SK-N-SH treated with all-trans-retinoic acid at 6 μM for 48 hours (cell line): ENCODE measurements around the gene COMMD3.

Source experiments
- ATAC-seq: fragments of 200-7000 bp; cut with Tn5 transposase; 3 replicates; pipeline ENCODE4 v1.9.1; 2020; ENCODE audit warnings: mild to moderate bottlenecking, moderate library complexity
- ARNTL ChIP-seq: fragments of 450-650 bp; formaldehyde crosslinking; IDR thresholded peaks from 2 replicates; pipeline ENCODE4 v1.5.0; 2020; ENCODE audit warnings: low read depth, mild to moderate bottlenecking, moderate library complexity, borderline replicate concordance
- BACH2 ChIP-seq: fragments of 250-450 bp; sonication (Bioruptor Pico); IDR thresholded peaks from 2 replicates; pipeline ENCODE4 v1.9.0; 2021; ENCODE audit warnings: mild to moderate bottlenecking, borderline replicate concordance
- CREB5 ChIP-seq: fragments of 250-450 bp; sonication (Bioruptor Pico); IDR thresholded peaks from 2 replicates; pipeline ENCODE4 v1.5.1; 2020; ENCODE audit warnings: low read depth, mild to moderate bottlenecking, moderate library complexity
- CSDC2 ChIP-seq: fragments of 250-450 bp; sonication (Bioruptor Pico); IDR thresholded peaks from 2 replicates; pipeline ENCODE4 v1.5.0; 2020; ENCODE audit warnings: mild to moderate bottlenecking, moderate library complexity
- ESRRG ChIP-seq: fragments of 250-450 bp; sonication (Bioruptor Pico); IDR thresholded peaks from 2 replicates; pipeline ENCODE4 v1.6.1; 2021; ENCODE audit warnings: mild to moderate bottlenecking
- GLIS3 ChIP-seq: fragments of 250-450 bp; sonication (Bioruptor Pico); IDR thresholded peaks from 2 replicates; pipeline ENCODE4 v1.5.0; 2020; ENCODE audit warnings: mild to moderate bottlenecking, moderate library complexity
- ISL1 ChIP-seq: fragments of 250-450 bp; sonication (Bioruptor Pico); IDR thresholded peaks from 2 replicates; pipeline ENCODE4 v2.1.2; 2022; ENCODE audit warnings: mild to moderate bottlenecking, moderate library complexity
- OSR1 ChIP-seq: fragments of 250-450 bp; sonication (Bioruptor Pico); IDR thresholded peaks from 2 replicates; pipeline ENCODE4 v1.8.0; 2022; ENCODE audit warnings: moderate library complexity, mild to moderate bottlenecking, inconsistent platforms
- PPARA ChIP-seq: fragments of 250-450 bp; sonication (Bioruptor Pico); IDR thresholded peaks from 2 replicates; pipeline ENCODE4 v1.5.0; 2020; ENCODE audit warnings: mild to moderate bottlenecking, borderline replicate concordance
- SNAI2 ChIP-seq: fragments of 250-450 bp; sonication (Bioruptor Pico); IDR thresholded peaks from 2 replicates; pipeline ENCODE4 v1.5.0; 2020; ENCODE audit warnings: mild to moderate bottlenecking, moderate library complexity
- TCF4 ChIP-seq: fragments of 250-450 bp; sonication (Bioruptor Pico); IDR thresholded peaks from 2 replicates; pipeline ENCODE4 v1.8.0; 2021; ENCODE audit warnings: mild to moderate bottlenecking, moderate library complexity, borderline replicate concordance
- TOX ChIP-seq: fragments of 250-450 bp; sonication (Bioruptor Pico); IDR thresholded peaks from 2 replicates; pipeline ENCODE4 v1.8.0; 2021; ENCODE audit warnings: mild to moderate bottlenecking, moderate library complexity, borderline replicate concordance
- TSHZ2 ChIP-seq: fragments of 250-450 bp; sonication (Bioruptor Pico); IDR thresholded peaks from 2 replicates; pipeline ENCODE4 v1.5.0; 2020; ENCODE audit warnings: mild to moderate bottlenecking, moderate library complexity
- ZFP3 ChIP-seq: fragments of 250-450 bp; sonication (Bioruptor Pico); IDR thresholded peaks from 2 replicates; pipeline ENCODE4 v1.5.0; 2020; ENCODE audit warnings: mild to moderate bottlenecking, moderate library complexity
- ZFP30 ChIP-seq: fragments of 450-650 bp; formaldehyde crosslinking; IDR thresholded peaks from 2 replicates; pipeline ENCODE4 v1.5.0; 2022; ENCODE audit warnings: mild to moderate bottlenecking, moderate library complexity
- ZNF565 ChIP-seq: fragments of 450-650 bp; formaldehyde crosslinking; conservative IDR thresholded peaks from 2 replicates; pipeline ENCODE4 v1.5.0; 2020; ENCODE audit warnings: low read depth, mild to moderate bottlenecking, moderate library complexity
- ZNF70 ChIP-seq: fragments of 450-650 bp; formaldehyde crosslinking; IDR thresholded peaks from 2 replicates; pipeline ENCODE4 v1.5.0; 2020; ENCODE audit warnings: mild to moderate bottlenecking, moderate library complexity
- ZNF8 ChIP-seq: fragments of 450-650 bp; formaldehyde crosslinking; IDR thresholded peaks from 2 replicates; pipeline ENCODE4 v1.5.0; 2020; ENCODE audit warnings: mild to moderate bottlenecking, moderate library complexity
- TF ChIP-seq, protein P1 (sequence below): fragments of 250-450 bp; sonication (Bioruptor Pico); IDR thresholded peaks from 2 replicates; pipeline ENCODE4 v1.5.1; 2021; ENCODE audit warnings: mild to moderate bottlenecking, moderate library complexity
- TF ChIP-seq, protein P2 (sequence below): fragments of 250-450 bp; sonication (Bioruptor Pico); IDR thresholded peaks from 2 replicates; pipeline ENCODE4 v1.8.0; 2020; ENCODE audit warnings: mild to moderate bottlenecking, moderate library complexity, borderline replicate concordance
- TF ChIP-seq, protein P3 (sequence below): fragments of 250-450 bp; sonication (Bioruptor Pico); IDR thresholded peaks from 2 replicates; pipeline ENCODE4 v1.8.0; 2021; ENCODE audit warnings: low read depth, mild to moderate bottlenecking, moderate library complexity, borderline replicate concordance

The COMMD3 gene

DNA sequence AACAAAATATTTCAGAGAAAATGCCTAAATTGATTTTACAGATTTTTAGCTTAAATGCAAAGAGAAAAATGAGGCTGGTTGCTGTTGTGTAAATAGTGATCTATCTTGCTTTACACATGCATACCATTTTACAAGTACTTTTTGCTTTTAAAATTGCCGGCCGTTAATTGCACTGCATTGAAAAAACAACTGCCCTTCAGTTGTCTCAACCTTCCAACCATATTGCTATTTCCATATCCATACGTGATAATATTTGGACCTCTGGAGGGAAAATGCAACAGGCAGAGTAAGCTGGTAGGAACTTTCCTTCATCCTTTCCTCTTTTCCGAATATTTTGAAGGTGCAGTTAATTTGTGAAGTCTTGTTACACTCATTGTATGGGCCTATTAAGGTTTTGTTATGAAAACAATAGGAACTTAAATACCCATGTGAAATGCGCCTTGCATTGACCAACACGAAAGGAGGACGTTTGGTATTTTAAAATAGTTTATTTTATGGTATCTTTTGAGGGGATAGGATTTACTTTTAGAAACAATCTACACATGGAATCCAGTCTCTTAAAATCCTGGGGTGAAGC lies 16.0 kb downstream of the COMMD3 start (continued):
- TF ChIP-seq, protein P1, sequence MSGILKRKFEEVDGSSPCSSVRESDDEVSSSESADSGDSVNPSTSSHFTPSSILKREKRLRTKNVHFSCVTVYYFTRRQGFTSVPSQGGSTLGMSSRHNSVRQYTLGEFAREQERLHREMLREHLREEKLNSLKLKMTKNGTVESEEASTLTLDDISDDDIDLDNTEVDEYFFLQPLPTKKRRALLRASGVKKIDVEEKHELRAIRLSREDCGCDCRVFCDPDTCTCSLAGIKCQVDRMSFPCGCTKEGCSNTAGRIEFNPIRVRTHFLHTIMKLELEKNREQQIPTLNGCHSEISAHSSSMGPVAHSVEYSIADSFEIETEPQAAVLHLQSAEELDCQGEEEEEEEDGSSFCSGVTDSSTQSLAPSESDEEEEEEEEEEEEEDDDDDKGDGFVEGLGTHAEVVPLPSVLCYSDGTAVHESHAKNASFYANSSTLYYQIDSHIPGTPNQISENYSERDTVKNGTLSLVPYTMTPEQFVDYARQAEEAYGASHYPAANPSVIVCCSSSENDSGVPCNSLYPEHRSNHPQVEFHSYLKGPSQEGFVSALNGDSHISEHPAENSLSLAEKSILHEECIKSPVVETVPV (CRISPR knock-in tag) = no peak

DNA sequence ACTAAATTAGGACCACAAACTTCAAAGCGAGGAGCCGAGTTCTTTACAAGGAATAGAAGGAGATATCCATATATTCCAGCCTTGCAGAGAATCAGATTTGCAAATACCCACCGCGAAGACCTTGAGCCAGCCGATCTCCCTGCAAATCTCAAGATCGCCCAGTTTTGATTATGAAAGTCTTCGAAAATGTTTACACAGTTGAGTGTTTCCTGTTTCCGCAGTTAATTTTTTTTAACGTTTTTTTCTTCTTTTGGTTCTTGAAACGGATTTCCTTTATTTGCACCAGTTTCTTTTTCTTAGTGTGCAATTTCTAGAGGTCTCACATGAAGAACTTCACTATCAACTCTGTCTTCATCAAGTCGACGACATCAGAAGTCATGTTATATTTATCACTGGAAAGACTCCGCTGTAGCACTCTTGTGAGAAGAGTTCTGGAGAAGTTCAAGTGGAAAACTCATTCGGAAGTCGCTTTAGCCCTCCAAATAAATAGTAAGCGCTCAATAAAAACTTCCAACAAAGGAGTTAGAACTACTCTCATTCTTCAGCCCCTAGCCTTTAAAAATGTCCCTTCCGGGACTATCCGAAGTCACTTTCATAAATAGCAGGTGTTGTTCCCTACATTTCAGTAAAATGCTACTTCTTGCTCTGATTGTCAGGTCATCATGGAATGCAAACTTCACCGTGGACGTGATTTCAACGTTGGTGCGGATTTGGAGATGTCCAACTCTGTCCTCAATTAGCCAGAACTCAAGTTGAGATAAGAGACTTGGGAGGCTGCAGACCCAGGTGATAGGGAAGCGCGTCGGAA lies 17.2 kb downstream of the COMMD3 start:
- ATAC-seq = no peak

DNA sequence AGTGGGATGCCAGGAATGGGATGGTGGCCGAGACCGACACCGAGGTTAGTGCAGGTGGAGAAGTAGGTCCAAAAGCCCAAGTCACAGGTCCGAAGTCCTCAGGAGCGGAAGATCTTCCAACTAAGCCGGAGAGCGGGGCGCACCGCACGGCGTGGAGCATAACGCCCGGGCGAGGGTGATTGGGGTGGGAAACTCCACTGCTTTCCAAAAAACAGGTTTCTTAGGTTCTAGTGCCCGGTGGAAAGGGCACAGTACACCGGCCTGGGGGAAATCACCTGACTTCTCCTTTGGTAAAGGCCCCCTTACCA lies 17.7 kb downstream of the COMMD3 start:
- no peak for ATAC-seq
- TF ChIP-seq ZNF70 (CRISPR knock-in tag) (no peak), ESRRG (CRISPR knock-in tag) (no peak), OSR1 (CRISPR knock-in tag) (no peak), CREB5 (CRISPR knock-in tag) (no peak), ISL1 (CRISPR knock-in tag) (no peak), PPARA (CRISPR knock-in tag) (no peak), TCF4 (CRISPR knock-in tag) (no peak), CSDC2 (CRISPR knock-in tag) (no peak), TOX (CRISPR knock-in tag) (no peak), ZNF565 (CRISPR knock-in tag) (no peak), SNAI2 (no peak), ZFP30 (CRISPR knock-in tag) (no peak)
- TF ChIP-seq, protein P1 (CRISPR knock-in tag) = no peak

More for the DNA sequence above, 17.2 kb downstream of the COMMD3 start:
- TF ChIP-seq TOX (CRISPR knock-in tag) (no peak), ZFP3 (CRISPR knock-in tag) (no peak), GLIS3 (CRISPR knock-in tag) (no peak), OSR1 (CRISPR knock-in tag) (no peak), SNAI2 (no peak), ZNF8 (CRISPR knock-in tag) (no peak), ARNTL (no peak), ESRRG (CRISPR knock-in tag) (no peak), BACH2 (CRISPR knock-in tag) (no peak), TSHZ2 (CRISPR knock-in tag) (no peak)
- TF ChIP-seq, protein P2, sequence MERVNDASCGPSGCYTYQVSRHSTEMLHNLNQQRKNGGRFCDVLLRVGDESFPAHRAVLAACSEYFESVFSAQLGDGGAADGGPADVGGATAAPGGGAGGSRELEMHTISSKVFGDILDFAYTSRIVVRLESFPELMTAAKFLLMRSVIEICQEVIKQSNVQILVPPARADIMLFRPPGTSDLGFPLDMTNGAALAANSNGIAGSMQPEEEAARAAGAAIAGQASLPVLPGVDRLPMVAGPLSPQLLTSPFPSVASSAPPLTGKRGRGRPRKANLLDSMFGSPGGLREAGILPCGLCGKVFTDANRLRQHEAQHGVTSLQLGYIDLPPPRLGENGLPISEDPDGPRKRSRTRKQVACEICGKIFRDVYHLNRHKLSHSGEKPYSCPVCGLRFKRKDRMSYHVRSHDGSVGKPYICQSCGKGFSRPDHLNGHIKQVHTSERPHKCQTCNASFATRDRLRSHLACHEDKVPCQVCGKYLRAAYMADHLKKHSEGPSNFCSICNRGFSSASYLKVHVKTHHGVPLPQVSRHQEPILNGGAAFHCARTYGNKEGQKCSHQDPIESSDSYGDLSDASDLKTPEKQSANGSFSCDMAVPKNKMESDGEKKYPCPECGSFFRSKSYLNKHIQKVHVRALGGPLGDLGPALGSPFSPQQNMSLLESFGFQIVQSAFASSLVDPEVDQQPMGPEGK (CRISPR knock-in tag) = no peak
- TF ChIP-seq, protein P3, sequence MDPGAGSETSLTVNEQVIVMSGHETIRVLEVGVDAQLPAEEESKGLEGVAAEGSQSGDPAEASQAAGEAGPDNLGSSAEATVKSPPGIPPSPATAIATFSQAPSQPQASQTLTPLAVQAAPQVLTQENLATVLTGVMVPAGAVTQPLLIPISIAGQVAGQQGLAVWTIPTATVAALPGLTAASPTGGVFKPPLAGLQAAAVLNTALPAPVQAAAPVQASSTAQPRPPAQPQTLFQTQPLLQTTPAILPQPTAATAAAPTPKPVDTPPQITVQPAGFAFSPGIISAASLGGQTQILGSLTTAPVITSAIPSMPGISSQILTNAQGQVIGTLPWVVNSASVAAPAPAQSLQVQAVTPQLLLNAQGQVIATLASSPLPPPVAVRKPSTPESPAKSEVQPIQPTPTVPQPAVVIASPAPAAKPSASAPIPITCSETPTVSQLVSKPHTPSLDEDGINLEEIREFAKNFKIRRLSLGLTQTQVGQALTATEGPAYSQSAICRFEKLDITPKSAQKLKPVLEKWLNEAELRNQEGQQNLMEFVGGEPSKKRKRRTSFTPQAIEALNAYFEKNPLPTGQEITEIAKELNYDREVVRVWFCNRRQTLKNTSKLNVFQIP = no peak
- TF ChIP-seq, protein P1 (CRISPR knock-in tag) = no peak
- TF ChIP-seq, all 23 proteins: peak for 0
